Measurements from ENCODE around the gene HSPG2. TPM values are rescaled to one million over a fixed set of nuclear protein-coding genes. Genes with fewer than 3 reads are reported as not detected.
A peak's percentile ranks its signal among the peaks of the same experiment; 100 is the strongest.

Gene HSPG2
- total and polyA plus RNA-seq, 10 donors: 14.4 to 395 (median 151) TPM

DNA sequence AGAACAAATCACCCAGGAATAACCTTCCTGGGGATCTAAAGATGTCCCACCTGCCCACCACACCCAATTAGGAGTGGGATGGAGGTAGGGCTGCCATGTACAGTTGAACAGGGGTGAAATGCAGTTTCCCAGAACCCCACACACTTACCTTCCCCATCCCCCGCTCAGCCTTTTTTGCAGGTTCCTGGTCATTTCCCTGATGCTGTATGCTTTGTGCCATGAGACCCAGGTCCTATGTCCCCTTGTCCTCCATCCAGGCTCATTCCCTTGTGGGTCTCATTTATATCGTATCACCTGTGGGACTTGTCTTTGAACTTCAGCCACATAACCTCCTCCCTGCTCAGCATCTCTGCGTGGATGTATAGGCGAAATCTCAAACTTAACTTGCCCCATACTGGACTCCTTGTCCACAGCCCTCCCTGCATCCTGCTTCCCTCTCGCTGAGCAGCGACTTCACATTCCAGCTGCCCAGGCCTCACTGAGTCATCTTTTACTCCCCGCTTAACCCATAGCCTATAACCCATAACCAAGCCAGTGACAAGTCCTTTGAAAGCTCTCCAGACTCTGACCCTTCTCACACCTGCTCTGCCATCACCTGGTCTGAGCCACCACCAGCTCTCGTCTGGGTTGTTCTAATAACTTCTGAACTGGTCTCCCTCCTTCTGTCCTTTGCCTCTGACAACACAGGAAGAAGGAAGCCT lies 120.4 kb downstream of the HSPG2 start:
- no peak for TF ChIP-seq POLR2A (IDR thresholded peaks at IDR 0.05)
- TF ChIP-seq CTCF (IDR thresholded peaks at IDR 0.05 in 8 of 11, conservative IDR thresholded peaks at IDR 0.05 in 3 of 11): no peak
- TF ChIP-seq POLR2AphosphoS5 (IDR thresholded peaks at IDR 0.05): no peak
- no peak for DNase-seq
- WGBS, 5 donors: 85 to 92% (median 89%) methylated on average over 8 of the region's 8 CpGs
- Histone ChIP-seq H3K4me3 (no peak overlapping the region), H3K9me3 (no peaks in the 10 kb centered on the region), H3K36me3 (peaks cover 0 to 13% (median 0%) of the 10 kb centered on the region in 6 donors), H3K27ac (peak overlapping the region in 7 of 8 donors; percentile 29 to 71 (median 61)), H3K27me3 (replicated peaks in 1 of 7) (peaks cover 0 to 22% (median 0%) of the 10 kb centered on the region in 7 donors), H3K4me1 (peaks cover 4 to 47% (median 40%) of the 10 kb centered on the region in 6 donors)
- intact Hi-C loops (cut with DNase I; ENCODE audit: low total_unique reads): no loop called here

DNA sequence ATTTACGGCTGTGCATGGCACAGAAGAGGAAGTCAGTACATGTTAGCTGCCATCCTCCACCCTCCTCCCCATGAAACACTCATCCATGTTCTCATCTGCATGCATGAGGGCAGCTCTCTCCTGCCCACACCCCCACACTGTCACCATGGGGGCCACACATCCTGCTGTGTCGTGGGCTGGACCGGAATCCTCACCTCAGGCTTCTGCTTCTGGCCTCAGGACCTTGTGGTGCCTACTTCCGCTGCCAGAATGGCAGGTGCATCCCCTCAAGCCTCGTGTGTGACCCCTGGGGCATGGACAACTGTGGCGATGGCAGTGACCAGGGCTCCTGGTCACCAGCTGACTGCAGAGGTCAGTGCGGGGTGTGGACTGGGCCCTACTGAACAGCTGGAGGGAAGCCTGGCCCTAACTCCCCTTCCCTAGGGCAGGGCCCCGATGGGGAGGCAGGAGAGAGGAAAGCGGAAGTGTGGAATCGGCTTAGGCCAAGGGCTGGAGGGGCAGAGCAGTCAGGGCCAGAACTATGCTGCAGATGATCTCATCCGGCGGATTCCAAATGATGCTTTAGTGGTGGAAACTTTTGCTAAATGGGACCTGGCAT lies 121.3 kb downstream of the HSPG2 start:
- H3K27ac ChIP-seq: peak overlapping the region in 7 of 8 donors; percentile 29 to 71 (median 61)
- peak; percentile 86 for DNase-seq
- peak; percentile 88 to 90 (median 90) for TF ChIP-seq POLR2AphosphoS5 (IDR thresholded peaks at IDR 0.05)
- peak in 1 of 3 donors; percentile 7 for TF ChIP-seq POLR2A (IDR thresholded peaks at IDR 0.05)
- no peak for TF ChIP-seq CTCF (IDR thresholded peaks at IDR 0.05 in 8 of 11, conservative IDR thresholded peaks at IDR 0.05 in 3 of 11)
- peaks cover 0 to 22% (median 0%) of the 10 kb centered on the region in 7 donors for H3K27me3 ChIP-seq (replicated peaks in 1 of 7)
- H3K9me3 ChIP-seq: no peaks in the 10 kb centered on the region
- peaks cover 0 to 4% (median 0%) of the 10 kb centered on the region in 6 donors for H3K36me3 ChIP-seq
- intact Hi-C loops (cut with DNase I; ENCODE audit: low total_unique reads): no loop called here
- WGBS, 5 donors: 29 to 44% (median 36%) methylated on average over 12 of the region's 12 CpGs
- H3K4me3 ChIP-seq: no peak overlapping the region
- peaks cover 4 to 47% (median 40%) of the 10 kb centered on the region in 6 donors for H3K4me1 ChIP-seq

- Histone ChIP-seq H3K27me3 (replicated peaks in 1 of 7) (peaks cover 0 to 22% (median 0%) of the 10 kb centered on the region in 7 donors), H3K4me1 (peaks cover 4 to 47% (median 40%) of the 10 kb centered on the region in 6 donors), H3K27ac (peak overlapping the region in 6 of 8 donors; percentile 9 to 71 (median 65)), H3K9me3 (no peaks in the 10 kb centered on the region), H3K36me3 (no peaks in the 10 kb centered on the region), H3K4me3 (peak overlapping the region in 1 of 8 donors; percentile 67)
- intact Hi-C loops (cut with DNase I; ENCODE audit: low total_unique reads): no loop called here
- TF ChIP-seq CTCF (IDR thresholded peaks at IDR 0.05 in 8 of 11, conservative IDR thresholded peaks at IDR 0.05 in 3 of 11) (no peak), POLR2A (IDR thresholded peaks at IDR 0.05) (no peak), POLR2AphosphoS5 (IDR thresholded peaks at IDR 0.05) (no peak)
- no peak for DNase-seq
- WGBS, 5 donors: 82 to 88% (median 85%) methylated on average over 15 of the region's 15 CpGs
Observed at GRCh38 chr1:21814981-21815582, 122.0 kb downstream of the HSPG2 start.

All from spleen (tissue), 11 donors.